Measurements from ENCODE around the gene MACROD2.

Gene MACROD2

DNA sequence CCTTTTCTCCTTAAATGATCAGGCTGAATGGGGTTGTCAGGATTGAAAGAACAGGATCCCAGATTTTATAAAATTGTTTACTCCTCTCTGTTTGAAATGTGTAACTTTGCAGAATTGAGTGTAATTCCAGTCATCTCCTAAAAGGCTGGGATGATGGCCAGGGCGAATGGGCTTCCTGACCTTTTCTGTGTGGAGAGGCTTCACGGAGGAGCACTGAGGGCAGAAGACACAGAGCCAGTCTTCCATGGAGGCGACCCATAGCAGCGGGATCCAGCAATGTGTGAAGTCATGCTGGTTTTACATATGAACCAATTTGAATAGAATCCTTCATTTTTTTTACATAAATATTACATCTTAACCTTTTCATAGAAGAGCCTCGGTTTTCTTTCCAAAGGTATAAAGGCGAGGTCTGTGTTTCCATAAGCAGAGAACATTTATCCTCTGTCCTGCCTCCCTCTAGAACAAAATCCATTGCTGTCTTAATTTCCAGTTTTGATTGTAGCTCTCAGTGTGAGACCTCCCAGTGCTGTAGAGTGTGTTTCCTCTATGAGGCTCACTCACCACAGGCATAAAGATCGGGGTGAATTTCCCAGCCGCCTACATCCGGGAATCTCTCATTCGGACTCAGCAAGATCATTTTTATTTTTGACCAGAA lies 711.8 kb downstream of the MACROD2 start:
- H3K36me3 ChIP-seq (ENCODE audit: insufficient read depth, low read length) = no peaks in the 10 kb centered on the region
- no peaks in the 10 kb centered on the region for H3K27me3 ChIP-seq (ENCODE audit: control insufficient read depth, insufficient read depth, low read length)
- H3K4me2 ChIP-seq (ENCODE audit: low read length) = no peak overlapping the region
- H3K4me3 ChIP-seq (ENCODE audit: low read length) = no peak overlapping the region
- peaks cover under 1% of the 10 kb centered on the region for H3K4me1 ChIP-seq (ENCODE audit: control insufficient read depth, insufficient read depth, low read length)
- H3K9ac ChIP-seq (ENCODE audit: low read depth, low read length) = no peak overlapping the region
- no peaks in the 10 kb centered on the region for H3K9me3 ChIP-seq (replicated peaks; ENCODE audit: low read length)

- Histone ChIP-seq H3K4me3 (ENCODE audit: low read length) (no peak overlapping the region), H3K9me3 (replicated peaks; ENCODE audit: low read length) (no peaks in the 10 kb centered on the region), H3K4me1 (ENCODE audit: control insufficient read depth, insufficient read depth, low read length) (peaks cover 10% of the 10 kb centered on the region), H3K36me3 (ENCODE audit: insufficient read depth, low read length) (no peaks in the 10 kb centered on the region), H3K4me2 (ENCODE audit: low read length) (no peak overlapping the region), H3K9ac (ENCODE audit: low read depth, low read length) (no peak overlapping the region), H3K27me3 (ENCODE audit: control insufficient read depth, insufficient read depth, low read length) (no peaks in the 10 kb centered on the region)
Observed at GRCh38 chr20:14707865-14708596, 712.7 kb downstream of the MACROD2 start.

DNA sequence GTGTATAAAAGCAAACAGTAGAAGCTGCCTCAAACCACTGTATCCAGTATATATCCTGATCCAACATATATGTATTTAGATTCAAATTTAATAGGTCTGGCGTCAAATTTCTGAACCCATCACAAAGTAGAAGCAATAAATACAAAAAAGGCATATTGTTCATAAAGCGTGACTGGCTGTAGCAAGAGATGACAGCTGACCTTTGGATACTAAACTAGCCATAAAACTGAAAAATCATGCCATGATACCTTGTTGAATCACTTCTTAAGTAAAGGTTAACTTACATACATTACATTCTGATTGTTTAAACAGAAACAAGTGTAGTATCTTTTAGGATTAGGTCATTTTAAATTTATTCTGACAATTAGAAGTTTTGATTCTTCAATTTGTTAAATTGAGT lies 714.1 kb downstream of the MACROD2 start:
- Histone ChIP-seq H3K36me3 (ENCODE audit: insufficient read depth, low read length) (no peaks in the 10 kb centered on the region), H3K4me3 (ENCODE audit: low read length) (no peak overlapping the region), H3K4me2 (ENCODE audit: low read length) (no peak overlapping the region), H3K9ac (ENCODE audit: low read depth, low read length) (no peak overlapping the region), H3K27me3 (ENCODE audit: control insufficient read depth, insufficient read depth, low read length) (no peaks in the 10 kb centered on the region), H3K4me1 (ENCODE audit: control insufficient read depth, insufficient read depth, low read length) (peaks cover 10% of the 10 kb centered on the region), H3K9me3 (replicated peaks; ENCODE audit: low read length) (no peaks in the 10 kb centered on the region)

DNA sequence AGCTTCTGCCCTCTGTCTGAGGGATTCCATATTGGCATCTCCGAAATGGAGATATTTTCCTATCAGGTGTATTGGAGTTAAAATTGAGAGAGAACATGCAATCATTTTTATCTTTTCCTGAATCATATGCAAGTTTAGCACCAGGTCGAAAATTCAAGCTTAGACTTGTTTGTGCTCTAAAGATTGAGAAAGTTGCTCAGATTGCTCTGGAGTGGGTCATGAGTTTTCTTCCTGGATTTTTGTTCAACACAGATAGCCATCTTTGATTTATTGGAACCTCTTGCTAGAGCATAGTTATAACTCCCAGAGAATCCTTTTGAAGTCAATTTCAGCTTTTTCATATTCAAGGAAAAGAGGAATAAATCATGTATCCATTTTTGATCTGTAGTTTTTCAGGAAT lies 715.6 kb downstream of the MACROD2 start:
- Histone ChIP-seq H3K4me1 (ENCODE audit: control insufficient read depth, insufficient read depth, low read length) (peaks cover 10% of the 10 kb centered on the region), H3K9me3 (replicated peaks; ENCODE audit: low read length) (no peaks in the 10 kb centered on the region)

GRCh38 chr20:14711652-14712051 lies 716.3 kb downstream of the MACROD2 start:
- no peak overlapping the region for H3K4me2 ChIP-seq (ENCODE audit: low read length)
- no peaks in the 10 kb centered on the region for H3K27me3 ChIP-seq (ENCODE audit: control insufficient read depth, insufficient read depth, low read length)
- H3K9ac ChIP-seq (ENCODE audit: low read depth, low read length) = no peak overlapping the region
- H3K4me1 ChIP-seq (ENCODE audit: control insufficient read depth, insufficient read depth, low read length) = peaks cover 10% of the 10 kb centered on the region
- H3K9me3 ChIP-seq (replicated peaks; ENCODE audit: low read length) = no peaks in the 10 kb centered on the region
- no peak overlapping the region for H3K4me3 ChIP-seq (ENCODE audit: low read length)
- H3K36me3 ChIP-seq (ENCODE audit: insufficient read depth, low read length) = no peaks in the 10 kb centered on the region

More for the DNA sequence above, 715.6 kb downstream of the MACROD2 start:
- H3K36me3 ChIP-seq (ENCODE audit: insufficient read depth, low read length) = no peaks in the 10 kb centered on the region
- H3K4me2 ChIP-seq (ENCODE audit: low read length) = no peak overlapping the region
- H3K4me3 ChIP-seq (ENCODE audit: low read length) = no peak overlapping the region
- no peaks in the 10 kb centered on the region for H3K27me3 ChIP-seq (ENCODE audit: control insufficient read depth, insufficient read depth, low read length)
- no peak overlapping the region for H3K9ac ChIP-seq (ENCODE audit: low read depth, low read length)

- Histone ChIP-seq H3K9ac (ENCODE audit: low read depth, low read length) (no peak overlapping the region), H3K4me2 (ENCODE audit: low read length) (peak overlapping the region; percentile 9), H3K27me3 (ENCODE audit: control insufficient read depth, insufficient read depth, low read length) (no peaks in the 10 kb centered on the region), H3K4me3 (ENCODE audit: low read length) (no peak overlapping the region), H3K36me3 (ENCODE audit: insufficient read depth, low read length) (no peaks in the 10 kb centered on the region), H3K4me1 (ENCODE audit: control insufficient read depth, insufficient read depth, low read length) (peaks cover 10% of the 10 kb centered on the region), H3K9me3 (replicated peaks; ENCODE audit: low read length) (no peaks in the 10 kb centered on the region)
Observed at GRCh38 chr20:14712302-14712739, 717.0 kb downstream of the MACROD2 start.

DNA sequence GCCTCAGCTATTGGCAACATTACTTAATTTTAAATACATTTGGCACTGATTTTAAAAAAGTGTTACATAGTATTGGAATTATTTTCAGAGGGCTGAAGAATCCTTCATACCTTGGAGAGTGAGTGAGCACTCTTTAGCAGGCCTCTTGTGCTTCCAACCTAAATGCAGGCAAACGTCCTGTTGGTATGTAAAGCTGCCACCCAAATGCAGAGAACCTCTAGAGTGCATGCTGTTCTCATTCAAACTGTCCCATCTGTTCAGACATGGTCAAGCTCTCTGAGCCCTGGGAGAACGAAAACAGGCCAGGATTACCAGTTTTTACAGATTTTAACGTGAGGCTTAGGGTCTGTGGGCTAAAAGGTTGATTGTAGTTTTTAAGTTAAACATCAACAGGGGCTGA lies 720.1 kb downstream of the MACROD2 start:
- no peaks in the 10 kb centered on the region for H3K27me3 ChIP-seq (ENCODE audit: control insufficient read depth, insufficient read depth, low read length)

GRCh38 chr20:14716351-14716801 lies 721.1 kb downstream of the MACROD2 start:
- no peak overlapping the region for H3K4me3 ChIP-seq (ENCODE audit: low read length)
- H3K4me2 ChIP-seq (ENCODE audit: low read length) = no peak overlapping the region
- H3K4me1 ChIP-seq (ENCODE audit: control insufficient read depth, insufficient read depth, low read length) = peaks cover 10% of the 10 kb centered on the region
- no peaks in the 10 kb centered on the region for H3K27me3 ChIP-seq (ENCODE audit: control insufficient read depth, insufficient read depth, low read length)
- no peaks in the 10 kb centered on the region for H3K36me3 ChIP-seq (ENCODE audit: insufficient read depth, low read length)
- no peaks in the 10 kb centered on the region for H3K9me3 ChIP-seq (replicated peaks; ENCODE audit: low read length)
- no peak overlapping the region for H3K9ac ChIP-seq (ENCODE audit: low read depth, low read length)

More for the DNA sequence above, 720.1 kb downstream of the MACROD2 start:
- Histone ChIP-seq H3K36me3 (ENCODE audit: insufficient read depth, low read length) (no peaks in the 10 kb centered on the region), H3K9me3 (replicated peaks; ENCODE audit: low read length) (no peaks in the 10 kb centered on the region), H3K4me2 (ENCODE audit: low read length) (no peak overlapping the region), H3K9ac (ENCODE audit: low read depth, low read length) (no peak overlapping the region), H3K4me3 (ENCODE audit: low read length) (no peak overlapping the region), H3K4me1 (ENCODE audit: control insufficient read depth, insufficient read depth, low read length) (peaks cover 10% of the 10 kb centered on the region)

DNA sequence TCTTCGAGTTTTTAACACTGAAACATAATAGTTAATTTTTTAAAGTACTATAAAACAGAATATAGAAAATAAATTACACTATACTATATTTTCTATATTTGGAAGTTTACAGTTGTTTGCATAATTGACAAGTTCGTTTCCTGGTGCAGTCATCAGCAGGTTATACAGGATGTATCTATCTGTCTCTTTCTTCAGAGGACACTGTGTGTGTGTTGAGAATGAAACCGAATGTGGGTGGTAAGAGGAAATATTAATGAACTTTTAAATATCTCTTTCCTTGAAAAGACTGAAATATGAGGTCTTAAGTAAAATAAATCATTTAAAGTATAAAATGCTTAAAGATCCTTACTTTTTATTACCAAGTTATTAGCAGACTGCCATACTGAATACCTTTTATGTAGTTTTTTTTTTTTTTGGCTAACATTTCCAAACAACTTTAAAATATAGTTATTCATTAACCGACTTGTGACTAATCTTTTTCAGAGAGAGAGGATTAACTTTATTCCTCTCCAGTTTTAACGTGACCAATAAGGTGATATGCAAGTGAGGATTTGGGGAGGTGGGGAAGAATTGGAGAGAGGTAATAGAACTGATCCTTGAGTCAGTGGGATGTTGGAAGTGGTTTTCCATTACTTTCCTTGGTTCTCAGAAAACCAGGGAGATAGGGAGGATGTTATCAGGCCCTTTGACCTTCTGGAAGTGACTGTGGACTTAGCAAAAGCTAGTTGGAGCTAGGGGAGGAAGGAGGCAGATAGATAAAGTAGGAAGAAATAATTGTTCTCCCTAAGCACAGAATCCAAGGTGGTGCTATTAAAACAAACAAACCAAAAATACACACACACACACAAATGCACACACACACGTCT lies 722.1 kb downstream of the MACROD2 start:
- peaks cover 7% of the 10 kb centered on the region for H3K4me1 ChIP-seq (ENCODE audit: control insufficient read depth, insufficient read depth, low read length)
- no peaks in the 10 kb centered on the region for H3K9me3 ChIP-seq (replicated peaks; ENCODE audit: low read length)
- H3K36me3 ChIP-seq (ENCODE audit: insufficient read depth, low read length) = no peaks in the 10 kb centered on the region
- no peaks in the 10 kb centered on the region for H3K27me3 ChIP-seq (ENCODE audit: control insufficient read depth, insufficient read depth, low read length)
- H3K4me3 ChIP-seq (ENCODE audit: low read length) = no peak overlapping the region
- no peak overlapping the region for H3K4me2 ChIP-seq (ENCODE audit: low read length)
- H3K9ac ChIP-seq (ENCODE audit: low read depth, low read length) = no peak overlapping the region

- H3K9ac ChIP-seq (ENCODE audit: low read depth, low read length) = no peak overlapping the region
- no peak overlapping the region for H3K4me2 ChIP-seq (ENCODE audit: low read length)
- H3K4me3 ChIP-seq (ENCODE audit: low read length) = no peak overlapping the region
- no peaks in the 10 kb centered on the region for H3K36me3 ChIP-seq (ENCODE audit: insufficient read depth, low read length)
- no peaks in the 10 kb centered on the region for H3K27me3 ChIP-seq (ENCODE audit: control insufficient read depth, insufficient read depth, low read length)
- no peaks in the 10 kb centered on the region for H3K9me3 ChIP-seq (replicated peaks; ENCODE audit: low read length)
- H3K4me1 ChIP-seq (ENCODE audit: control insufficient read depth, insufficient read depth, low read length) = no peaks in the 10 kb centered on the region
Observed at GRCh38 chr20:14720251-14720650, 724.9 kb downstream of the MACROD2 start.

- H3K4me3 ChIP-seq (ENCODE audit: low read length) = no peak overlapping the region
- no peaks in the 10 kb centered on the region for H3K36me3 ChIP-seq (ENCODE audit: insufficient read depth, low read length)
- H3K9me3 ChIP-seq (replicated peaks; ENCODE audit: low read length) = no peaks in the 10 kb centered on the region
- H3K9ac ChIP-seq (ENCODE audit: low read depth, low read length) = no peak overlapping the region
- H3K4me2 ChIP-seq (ENCODE audit: low read length) = no peak overlapping the region
- H3K27me3 ChIP-seq (ENCODE audit: control insufficient read depth, insufficient read depth, low read length) = no peaks in the 10 kb centered on the region
- H3K4me1 ChIP-seq (ENCODE audit: control insufficient read depth, insufficient read depth, low read length) = no peaks in the 10 kb centered on the region
Observed at GRCh38 chr20:14721926-14722452, 726.7 kb downstream of the MACROD2 start.

Measured in skeletal muscle satellite cell (primary cell).